ENCODE measurements around the gene OR5C1. TPM values are rescaled to one million over a fixed set of nuclear protein-coding genes. Genes with fewer than 3 reads are reported as not detected.

The OR5C1 gene
- polyA plus RNA-seq, 2 of the 4 experiments (the other 2 are of a cell fraction), result not detected

GRCh38 chr9:122815544-122815943 is 26.8 kb downstream of the OR5C1 start:
- Histone ChIP-seq H3K4me2 (no peak overlapping the region), H3K9me3 (no peaks in the 10 kb centered on the region), H3K4me3 (no peak overlapping the region), H3K4me1 (peaks cover 19% of the 10 kb centered on the region; the same call in 2 of the 3 replicates), H3K27ac (no peak overlapping the region)
- TF ChIP-seq TP53 (CRISPR knock-in tag; IDR thresholded peaks at IDR 0.05), result no peak
- no peak for TF ChIP-seq HOXB13 (CRISPR knock-in tag; IDR thresholded peaks at IDR 0.05; ENCODE audit: low read depth)
- no peak for TF ChIP-seq EHMT2 (IDR thresholded peaks at IDR 0.05; ENCODE audit: low read depth)
- no peak for TF ChIP-seq RNF2 (IDR thresholded peaks at IDR 0.05; ENCODE audit: borderline replicate concordance, low read depth)
- TF ChIP-seq SREBF2 (IDR thresholded peaks at IDR 0.05), result no peak
- no peak for TF ChIP-seq PBX3 (IDR thresholded peaks at IDR 0.05)
- no peak for TF ChIP-seq PHF8 (IDR thresholded peaks at IDR 0.05; ENCODE audit: borderline replicate concordance, low read depth)
- TF ChIP-seq MAX (IDR thresholded peaks at IDR 0.05), result no peak
- TF ChIP-seq ESRRA (IDR thresholded peaks at IDR 0.05; ENCODE audit: borderline replicate concordance, low read length), result no peak
- TF ChIP-seq RFX5 (IDR thresholded peaks at IDR 0.05), result no peak
- no peak for TF ChIP-seq FOSL2 (IDR thresholded peaks at IDR 0.05)
- TF ChIP-seq FOSL2 (CRISPR knock-in tag; IDR thresholded peaks at IDR 0.05), result no peak
- TF ChIP-seq ELK1 (IDR thresholded peaks at IDR 0.05; ENCODE audit: low read depth, low read length), result no peak
- ATAC-seq (no peak), FAIRE-seq (no peak), DNase-seq (ENCODE audit: low read depth in 1 of 2, low spot score in 1 of 2) (no peak)
- POLR2A ChIA-PET, result no interaction called here
- CTCF ChIA-PET, result interaction anchor here (1.1 to 9.8 kb wide), 5 partner anchors 8 to 720 kb away, joined by 3 to 108 read pairs (median 5); no protein-coding TSS in a partner anchor

- FAIRE-seq, result no peak
- Histone ChIP-seq H3K9me3 (no peaks in the 10 kb centered on the region), H3K4me2 (no peak overlapping the region), H3K4me3 (no peak overlapping the region), H3K4me1 (peaks cover 19% of the 10 kb centered on the region; the same call in 2 of the 3 replicates), H3K27ac (no peak overlapping the region)
- DNase-seq (ENCODE audit: low read depth in 1 of 2, low spot score in 1 of 2), result no peak
- ATAC-seq, result no peak
- POLR2A ChIA-PET, result no interaction called here
- TF ChIP-seq SREBF2 (IDR thresholded peaks at IDR 0.05) (no peak), ZFP36 (IDR thresholded peaks at IDR 0.05; ENCODE audit: borderline replicate concordance, partially characterized antibody) (no peak), FOSL2 (IDR thresholded peaks at IDR 0.05) (no peak), FOSL2 (CRISPR knock-in tag; IDR thresholded peaks at IDR 0.05) (no peak)
- 92% methylated on average over 17 of the region's 17 CpGs for WGBS (ENCODE audit: missing lambda C conversion rate)
- CTCF ChIA-PET, result interaction anchor here (0.7 to 1.9 kb wide), 6 partner anchors 9 to 1270 kb away, joined by 3 to 5 read pairs (median 3); no protein-coding TSS in a partner anchor
These were observed 27.6 kb downstream of the OR5C1 start for GRCh38 chr9:122816163-122816867.

GRCh38 chr9:122819326-122819725 is 30.6 kb downstream of the OR5C1 start:
- no peak overlapping the region for H3K4me3 ChIP-seq
- peak in 1 of 2 experiments; percentile 70; a peak in 3 of 6 replicates for ATAC-seq
- FAIRE-seq, result no peak
- DNase-seq (ENCODE audit: low read depth in 1 of 2, low spot score in 1 of 2), result no peak
- TF ChIP-seq HOXA7 (CRISPR knock-in tag; IDR thresholded peaks at IDR 0.05), result no peak
- TF ChIP-seq CTCF (IDR thresholded peaks at IDR 0.05), result no peak
- no peak for TF ChIP-seq RCOR1 (IDR thresholded peaks at IDR 0.05; ENCODE audit: low read depth, low read length)
- no peak for TF ChIP-seq EP300 (IDR thresholded peaks at IDR 0.05)
- no peak for TF ChIP-seq RAD21 (conservative IDR thresholded peaks at IDR 0.05 in 1 of 2, IDR thresholded peaks at IDR 0.05 in 1 of 2)
- TF ChIP-seq RFX5 (IDR thresholded peaks at IDR 0.05), result no peak
- TF ChIP-seq CHD4 (IDR thresholded peaks at IDR 0.05; ENCODE audit: borderline replicate concordance), result no peak
- H3K9me3 ChIP-seq, result no peaks in the 10 kb centered on the region
- no peak overlapping the region for H3K27ac ChIP-seq
- H3K4me1 ChIP-seq, result peaks cover 18% of the 10 kb centered on the region; the same call in 2 of the 3 replicates
- CTCF ChIA-PET, result interaction anchor here (1.0 to 3.6 kb wide), 5 partner anchors 10 to 1111 kb away, joined by 3 to 23 read pairs (median 4); no protein-coding TSS in a partner anchor
- WGBS (ENCODE audit: missing lambda C conversion rate), result 38% methylated on average over 3 of the region's 3 CpGs
- POLR2A ChIA-PET, result no interaction called here
- peak overlapping the region; percentile 15; the same call in 1 of the 3 replicates for H3K4me2 ChIP-seq

All from A549 (cell line).